Astrocyte (in vitro differentiated cells and primary cell): ENCODE results near the gene B3GNT9. TPM values are rescaled to one million over a fixed set of nuclear protein-coding genes. Genes with fewer than 3 reads are reported as not detected.
A peak's percentile ranks its signal among the peaks of the same experiment; 100 is the strongest.

ENCODE experiments used
- DNase-seq: peaks from one replicate; pipeline ENCODE4 v3.0.0-alpha.2; 2010; ENCODE audit warnings: low read depth
- FAIRE-seq: peaks from 2 replicates; lab custom pipeline; 2011; peaks lifted over from hg19 to GRCh38; lab: Jason Lieb, UNC
- H2AFZ ChIP-seq: 2 replicates; pipeline ENCODE4 v1.6.0; 2012; ENCODE audit warnings: low read depth, low read length, inconsistent platforms
- H3K27ac ChIP-seq: 2 replicates; pipeline ENCODE4 v1.5.1; 2011; ENCODE audit warnings: low read depth, low read length, inconsistent platforms
- H3K27me3 ChIP-seq: 2 replicates; pipeline ENCODE4 v1.6.0; 2011; ENCODE audit warnings: low read length, inconsistent platforms; ENCODE audit not compliant: insufficient read depth
- H3K36me3 ChIP-seq: 2 replicates; pipeline ENCODE4 v1.5.1; 2011; ENCODE audit warnings: low read length, inconsistent platforms; ENCODE audit not compliant: insufficient read depth
- H3K4me1 ChIP-seq: 2 replicates; pipeline ENCODE4 v1.5.1; 2011; ENCODE audit warnings: low read length, inconsistent platforms; ENCODE audit not compliant: insufficient read depth
- H3K4me2 ChIP-seq: 2 replicates; pipeline ENCODE4 v1.6.0; 2012; ENCODE audit warnings: low read length, inconsistent platforms
- H3K4me3 ChIP-seq: 2 replicates; pipeline ENCODE4 v1.5.1; 2011; ENCODE audit warnings: low read depth, mild to moderate bottlenecking, low read length, inconsistent platforms; ENCODE audit not compliant: insufficient read depth
- H3K79me2 ChIP-seq: 2 replicates; pipeline ENCODE4 v1.6.0; 2012; ENCODE audit warnings: mild to moderate bottlenecking, low read length, inconsistent platforms; ENCODE audit not compliant: insufficient read depth
- H3K9ac ChIP-seq: 2 replicates; pipeline ENCODE4 v1.6.0; 2012; ENCODE audit warnings: mild to moderate bottlenecking, low read length, inconsistent platforms
- H3K9me3 ChIP-seq: 2 replicates; pipeline ENCODE4 v1.5.1; 2012; ENCODE audit warnings: low read depth, mild to moderate bottlenecking, low read length, inconsistent platforms; ENCODE audit not compliant: insufficient read depth
- H4K20me1 ChIP-seq: 2 replicates; pipeline ENCODE4 v1.6.0; 2012; ENCODE audit warnings: low read length, inconsistent platforms; ENCODE audit not compliant: insufficient read depth
- H3K27ac Mint-ChIP-seq: one replicate; pipeline ENCODE4 v1.8.0; 2021; ENCODE audit warnings: mild to moderate bottlenecking, mixed read lengths; ENCODE audit not compliant: unreplicated experiment
- H3K27me3 Mint-ChIP-seq: one replicate; pipeline ENCODE4 v1.8.0; 2021; ENCODE audit warnings: low read depth, mixed read lengths; ENCODE audit not compliant: unreplicated experiment
- H3K36me3 Mint-ChIP-seq: one replicate; pipeline ENCODE4 v1.8.0; 2021; ENCODE audit warnings: low read depth, mixed read lengths; ENCODE audit not compliant: unreplicated experiment
- H3K4me1 Mint-ChIP-seq: one replicate; pipeline ENCODE4 v1.8.0; 2021; ENCODE audit warnings: low read depth, mixed read lengths; ENCODE audit not compliant: unreplicated experiment
- H3K4me3 Mint-ChIP-seq: one replicate; pipeline ENCODE4 v1.8.0; 2021; ENCODE audit warnings: mild to moderate bottlenecking, moderate library complexity, mixed read lengths; ENCODE audit not compliant: unreplicated experiment
- H3K9me3 Mint-ChIP-seq: one replicate; pipeline ENCODE4 v1.8.0; 2021; ENCODE audit warnings: mild to moderate bottlenecking, mixed read lengths; ENCODE audit not compliant: unreplicated experiment
- EZH2 ChIP-seq: IDR thresholded peaks from 2 replicates; pipeline ENCODE4 v1.6.1; 2012; ENCODE audit warnings: mild to moderate bottlenecking, low read length, inconsistent platforms; ENCODE audit not compliant: insufficient read depth
- total RNA-seq: library from RNA; stranded (reverse); gene quantifications from 2 replicates; pipeline ENCODE4 v1.2.1, GENCODE V29; 2021
- TF ChIP-seq, protein P1 (sequence below): IDR thresholded peaks from 2 replicates; pipeline ENCODE4 v1.5.1; 2011; ENCODE audit warnings: low read depth, mild to moderate bottlenecking, inconsistent platforms, low read length, moderate library complexity; ENCODE audit not compliant: insufficient read depth

B3GNT9 gene
- total RNA-seq, 1 donor from 2014 or later: 7.6 TPM

DNA sequence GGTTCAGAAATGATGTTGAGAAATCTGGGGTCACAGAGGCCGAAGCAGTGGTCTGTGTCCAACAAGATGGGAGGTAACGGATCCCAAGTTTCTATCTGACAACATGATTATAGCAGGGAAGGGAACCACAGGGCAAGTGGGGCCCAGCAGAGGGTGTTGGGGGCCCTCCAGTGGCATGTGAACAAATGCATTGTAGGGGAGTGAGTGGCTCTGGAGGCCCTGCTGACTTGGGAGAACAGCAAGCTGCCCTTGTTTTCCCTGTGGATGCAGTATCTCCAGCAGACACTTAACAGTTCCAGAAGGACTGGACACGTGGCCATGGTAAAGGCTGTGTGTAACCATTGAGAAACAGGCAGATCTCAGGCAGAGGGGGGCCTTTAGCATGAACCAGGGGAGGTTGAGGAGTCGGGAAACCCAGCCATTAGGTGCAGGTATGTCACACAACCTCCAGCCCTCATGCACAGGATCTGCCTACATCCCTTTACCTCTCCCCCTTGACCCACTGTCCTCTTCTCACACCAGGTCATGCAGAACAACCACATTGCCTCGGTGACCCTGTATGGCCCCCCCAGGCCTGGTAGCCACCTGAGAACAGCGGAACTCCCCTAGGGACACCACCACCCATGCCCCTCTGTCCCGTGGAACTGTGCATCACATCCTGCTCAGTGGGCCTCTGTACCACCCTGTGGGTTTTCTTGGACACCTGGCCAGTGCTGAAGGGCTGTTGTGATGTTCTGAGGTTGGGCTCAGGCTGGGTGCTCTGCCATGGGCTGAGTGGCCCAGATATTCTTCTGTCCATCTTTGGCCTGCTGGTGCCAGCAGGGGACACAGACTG, 4.1 kb downstream of the B3GNT9 start:
- H3K4me3 ChIP-seq: no peak overlapping the region
- H4K20me1 ChIP-seq: peaks cover 23% of the 10 kb centered on the region
- no peak overlapping the region for H3K27ac Mint-ChIP-seq
- H3K36me3 Mint-ChIP-seq: peaks cover 36% of the 10 kb centered on the region
- no peaks in the 10 kb centered on the region for H3K27me3 ChIP-seq
- H3K36me3 ChIP-seq: peaks cover 36% of the 10 kb centered on the region
- H3K4me2 ChIP-seq: no peak overlapping the region
- no peak overlapping the region for H3K9ac ChIP-seq
- no peak overlapping the region for H2AFZ ChIP-seq
- DNase-seq (no peak), FAIRE-seq (no peak)
- H3K79me2 ChIP-seq: no peaks in the 10 kb centered on the region
- peaks cover 2% of the 10 kb centered on the region for H3K4me1 ChIP-seq
- peaks cover 4% of the 10 kb centered on the region for H3K9me3 Mint-ChIP-seq
- TF ChIP-seq EZH2: no peak
- TF ChIP-seq, protein P1, sequence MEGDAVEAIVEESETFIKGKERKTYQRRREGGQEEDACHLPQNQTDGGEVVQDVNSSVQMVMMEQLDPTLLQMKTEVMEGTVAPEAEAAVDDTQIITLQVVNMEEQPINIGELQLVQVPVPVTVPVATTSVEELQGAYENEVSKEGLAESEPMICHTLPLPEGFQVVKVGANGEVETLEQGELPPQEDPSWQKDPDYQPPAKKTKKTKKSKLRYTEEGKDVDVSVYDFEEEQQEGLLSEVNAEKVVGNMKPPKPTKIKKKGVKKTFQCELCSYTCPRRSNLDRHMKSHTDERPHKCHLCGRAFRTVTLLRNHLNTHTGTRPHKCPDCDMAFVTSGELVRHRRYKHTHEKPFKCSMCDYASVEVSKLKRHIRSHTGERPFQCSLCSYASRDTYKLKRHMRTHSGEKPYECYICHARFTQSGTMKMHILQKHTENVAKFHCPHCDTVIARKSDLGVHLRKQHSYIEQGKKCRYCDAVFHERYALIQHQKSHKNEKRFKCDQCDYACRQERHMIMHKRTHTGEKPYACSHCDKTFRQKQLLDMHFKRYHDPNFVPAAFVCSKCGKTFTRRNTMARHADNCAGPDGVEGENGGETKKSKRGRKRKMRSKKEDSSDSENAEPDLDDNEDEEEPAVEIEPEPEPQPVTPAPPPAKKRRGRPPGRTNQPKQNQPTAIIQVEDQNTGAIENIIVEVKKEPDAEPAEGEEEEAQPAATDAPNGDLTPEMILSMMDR: no peak
- H3K27me3 Mint-ChIP-seq: peaks cover 9% of the 10 kb centered on the region
- H3K4me3 Mint-ChIP-seq: no peak overlapping the region
- no peaks in the 10 kb centered on the region for H3K4me1 Mint-ChIP-seq
- H3K9me3 ChIP-seq: no peaks in the 10 kb centered on the region
- H3K27ac ChIP-seq: no peak overlapping the region

DNA sequence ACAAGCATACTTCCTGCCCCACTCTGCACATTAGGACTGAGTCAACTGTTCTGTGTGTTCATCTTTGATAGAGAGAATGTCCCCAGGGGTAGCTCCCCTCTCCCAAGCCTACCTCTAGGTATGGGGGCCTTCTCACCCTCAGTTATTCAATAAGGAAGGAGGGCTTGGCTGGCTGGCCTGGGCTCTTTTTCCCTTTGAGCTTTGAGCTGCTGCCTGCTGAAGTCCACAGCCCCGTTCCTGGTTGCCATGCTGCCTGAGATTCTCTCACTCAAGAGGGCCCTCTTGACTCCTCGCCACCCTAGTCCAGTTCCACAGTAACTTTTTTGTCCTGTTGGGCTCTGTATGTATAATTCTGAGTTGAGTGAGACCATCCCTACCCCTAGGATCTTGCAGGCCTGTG, 5.1 kb downstream of the B3GNT9 start:
- Histone ChIP-seq H2AFZ (no peak overlapping the region), H3K4me3 (no peak overlapping the region), H3K9ac (no peak overlapping the region), H3K36me3 (peaks cover 41% of the 10 kb centered on the region), H4K20me1 (peaks cover 23% of the 10 kb centered on the region), H3K4me1 (peaks cover 2% of the 10 kb centered on the region), H3K27me3 (no peaks in the 10 kb centered on the region), H3K9me3 (no peaks in the 10 kb centered on the region), H3K79me2 (no peaks in the 10 kb centered on the region), H3K4me2 (no peak overlapping the region), H3K27ac (no peak overlapping the region)
- H3K27ac Mint-ChIP-seq: peak overlapping the region; percentile 50
- DNase-seq (no peak), FAIRE-seq (no peak)
- no peak overlapping the region for H3K4me3 Mint-ChIP-seq
- peaks cover 4% of the 10 kb centered on the region for H3K9me3 Mint-ChIP-seq
- TF ChIP-seq, protein P1: no peak
- TF ChIP-seq EZH2: no peak
- H3K27me3 Mint-ChIP-seq: peaks cover 3% of the 10 kb centered on the region
- peaks cover 40% of the 10 kb centered on the region for H3K36me3 Mint-ChIP-seq
- no peaks in the 10 kb centered on the region for H3K4me1 Mint-ChIP-seq

DNA sequence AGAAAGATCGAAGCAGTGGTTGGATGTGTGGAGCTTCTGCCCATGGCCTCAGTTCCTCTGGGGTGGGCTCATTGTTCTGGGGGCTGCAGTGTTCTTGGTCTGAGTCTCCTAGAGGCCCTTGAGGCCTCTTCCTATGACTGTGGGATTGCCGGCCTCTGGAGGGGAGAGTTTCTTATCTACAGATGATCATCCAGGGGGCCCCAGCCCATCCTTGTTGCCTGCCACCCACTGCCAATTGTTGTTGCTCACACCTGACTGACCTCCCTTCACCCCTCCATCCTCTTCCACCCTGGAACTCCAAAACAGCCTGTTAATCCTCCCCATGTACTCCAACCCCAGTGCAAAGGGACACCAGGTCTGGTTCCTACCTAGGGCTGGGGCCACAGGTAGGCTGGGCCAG, 5.9 kb downstream of the B3GNT9 start:
- no peaks in the 10 kb centered on the region for H3K27me3 ChIP-seq
- no peaks in the 10 kb centered on the region for H3K4me1 Mint-ChIP-seq
- H3K79me2 ChIP-seq: no peaks in the 10 kb centered on the region
- DNase-seq: no peak
- H3K27ac ChIP-seq: no peak overlapping the region
- H4K20me1 ChIP-seq: peaks cover 23% of the 10 kb centered on the region
- FAIRE-seq: no peak
- no peak overlapping the region for H3K4me3 ChIP-seq
- no peak overlapping the region for H3K27ac Mint-ChIP-seq
- peaks cover 3% of the 10 kb centered on the region for H3K27me3 Mint-ChIP-seq
- no peak overlapping the region for H3K4me3 Mint-ChIP-seq
- H3K36me3 ChIP-seq: peaks cover 48% of the 10 kb centered on the region
- H3K9ac ChIP-seq: no peak overlapping the region
- no peaks in the 10 kb centered on the region for H3K9me3 ChIP-seq
- no peak overlapping the region for H3K4me2 ChIP-seq
- peaks cover 4% of the 10 kb centered on the region for H3K9me3 Mint-ChIP-seq
- no peak overlapping the region for H2AFZ ChIP-seq
- TF ChIP-seq, protein P1: no peak
- TF ChIP-seq EZH2: no peak
- peaks cover 47% of the 10 kb centered on the region for H3K36me3 Mint-ChIP-seq
- peaks cover 2% of the 10 kb centered on the region for H3K4me1 ChIP-seq
